ENCODE results near the gene ATF6B.
A peak's percentile ranks its signal among the peaks of the same experiment; 100 is the strongest.
"Not testable (repeated sequence)": the region's sequence is repeated elsewhere in the genome, so short reads cannot be mapped to it uniquely, and the experiment has no call there.

The ATF6B gene

DNA sequence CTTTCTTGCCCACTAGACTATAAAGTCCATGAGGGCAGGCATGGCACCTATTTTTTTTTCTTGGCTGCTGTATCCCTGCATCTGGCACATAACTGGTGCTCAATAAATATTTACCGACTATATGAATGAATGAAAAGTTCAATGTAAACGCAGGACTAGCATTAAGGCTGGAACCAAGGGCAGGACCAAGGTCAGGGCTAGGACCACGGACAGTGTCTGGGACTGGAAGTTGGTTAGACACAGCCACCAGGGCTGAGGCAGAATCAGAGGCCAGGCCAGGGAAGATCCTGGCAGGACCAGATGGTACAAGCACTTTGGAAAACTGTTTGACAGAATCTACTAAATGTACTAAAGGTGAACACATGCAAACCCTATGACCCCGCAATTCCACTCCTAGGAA is 22.6 kb downstream of the ATF6B start:
- no peak for TF ChIP-seq JUND (IDR thresholded peaks at IDR 0.05; ENCODE audit: low read depth)
- in situ Hi-C loops (cut with HindIII; ENCODE audit: low pct_unique_long_range_greater_than_20kb, low sequenced_read_pairs), result no loop called here
- DNase-seq (ENCODE audit: low read depth in 1 of 2, low spot score in 1 of 2), result peak in 1 of 2 experiments; percentile 67

DNA sequence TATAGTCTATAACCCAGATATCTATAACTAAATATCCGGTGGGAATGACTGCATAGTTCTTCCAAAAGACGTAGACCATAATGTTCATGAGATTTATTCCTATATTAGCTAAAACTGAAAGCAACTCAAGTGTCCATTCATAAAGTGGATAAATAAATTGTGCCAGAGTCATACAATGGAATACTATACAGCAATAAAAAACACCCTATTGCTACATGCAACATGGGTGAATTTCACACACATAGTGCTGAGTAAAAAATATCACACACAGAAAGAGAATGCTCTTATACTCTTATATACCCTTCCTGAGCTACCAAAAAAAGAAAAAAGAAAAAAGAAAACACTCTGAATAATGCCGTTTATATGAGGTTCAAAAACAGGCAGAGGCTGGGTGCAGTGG is 25.8 kb downstream of the ATF6B start:
- in situ Hi-C loops (cut with HindIII; ENCODE audit: low pct_unique_long_range_greater_than_20kb, low sequenced_read_pairs), result no loop called here
- TF ChIP-seq JUND (IDR thresholded peaks at IDR 0.05; ENCODE audit: low read depth), result no peak
- no peak for DNase-seq (ENCODE audit: low read depth in 1 of 2, low spot score in 1 of 2)

DNA sequence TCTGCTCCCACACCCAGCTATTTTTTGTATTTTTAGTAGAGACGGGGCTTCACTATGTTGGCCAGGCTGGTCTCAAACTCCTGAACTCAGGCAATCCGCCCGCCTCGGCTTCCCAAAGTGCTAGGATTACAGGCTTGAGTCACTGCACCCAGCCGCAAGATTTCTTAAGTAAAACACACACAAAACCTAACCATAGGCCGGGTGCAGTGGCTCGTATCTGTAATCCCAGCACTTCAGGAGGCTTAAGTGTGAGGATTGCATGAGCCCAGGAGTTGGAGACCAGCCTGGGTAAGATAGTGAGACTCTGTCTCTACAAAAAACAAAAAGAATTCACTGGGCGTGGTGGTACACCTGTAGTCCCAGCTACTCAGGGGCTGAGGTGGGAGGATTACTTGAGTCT is 27.8 kb downstream of the ATF6B start:
- in situ Hi-C loops (cut with HindIII; ENCODE audit: low pct_unique_long_range_greater_than_20kb, low sequenced_read_pairs); DNase-seq (ENCODE audit: low read depth in 1 of 2, low spot score in 1 of 2): not testable (repeated sequence)

DNA sequence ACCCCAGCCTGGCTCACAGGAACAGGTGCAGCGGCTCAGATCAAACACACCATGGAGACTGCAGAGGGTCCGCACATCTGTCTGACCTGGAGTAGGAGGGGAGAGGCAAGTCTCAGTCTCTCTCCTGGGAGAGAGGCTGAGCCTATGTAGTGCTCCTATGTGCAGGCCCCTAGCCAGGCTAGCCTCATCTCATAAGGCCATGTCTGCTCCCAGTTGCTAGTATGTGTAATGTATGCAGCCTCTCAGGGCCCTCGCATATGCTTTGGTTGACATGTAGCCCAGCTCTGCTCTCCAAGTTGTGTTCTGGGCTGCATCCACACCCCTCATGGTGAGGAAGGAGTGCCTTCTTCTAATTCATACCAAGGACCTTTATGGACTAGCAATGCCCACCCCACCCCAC is 30.7 kb downstream of the ATF6B start:
- no peak for TF ChIP-seq JUND (IDR thresholded peaks at IDR 0.05; ENCODE audit: low read depth)
- in situ Hi-C loops (cut with HindIII; ENCODE audit: low pct_unique_long_range_greater_than_20kb, low sequenced_read_pairs), result no loop called here
- DNase-seq (ENCODE audit: low read depth in 1 of 2, low spot score in 1 of 2), result no peak

DNA sequence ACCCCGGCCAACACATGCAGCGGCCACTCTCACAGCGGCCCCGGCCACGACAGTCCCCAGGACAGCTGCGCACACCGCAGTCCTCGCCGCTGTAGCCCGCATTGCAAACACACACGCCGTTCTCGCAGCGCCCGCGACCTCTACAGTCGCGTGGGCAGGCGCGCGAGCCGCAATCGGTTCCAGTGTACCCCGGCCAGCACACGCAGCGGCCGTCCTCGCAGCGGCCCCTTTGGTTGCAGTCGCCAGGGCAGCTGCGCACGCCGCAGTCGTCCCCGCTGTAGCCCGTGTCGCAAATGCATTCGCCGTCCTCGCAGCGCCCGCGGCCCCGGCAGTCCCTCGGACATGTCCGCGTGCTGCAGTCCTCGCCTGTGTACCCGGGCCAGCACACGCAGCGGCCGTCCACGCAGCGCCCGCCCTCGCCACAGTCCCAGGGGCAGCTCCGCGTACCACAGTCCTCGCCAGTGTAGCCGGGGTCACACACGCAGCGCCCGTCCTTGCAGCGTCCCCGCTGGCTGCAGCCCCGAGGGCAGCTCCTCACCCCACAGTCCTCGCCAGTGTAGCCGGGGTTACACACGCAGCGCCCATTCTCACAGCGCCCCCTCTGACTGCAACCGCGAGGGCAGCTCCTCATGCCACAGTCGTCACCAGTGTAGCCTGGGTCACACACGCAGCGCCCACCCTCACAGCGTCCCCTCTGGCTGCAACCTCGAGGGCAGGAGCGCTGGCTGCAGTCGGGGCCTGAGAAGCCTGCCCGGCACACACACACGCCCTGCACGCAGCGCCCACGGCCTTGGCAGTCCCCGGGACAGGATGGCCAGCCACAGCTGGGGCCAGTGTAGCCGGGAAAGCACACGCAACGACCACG is 31.4 kb downstream of the ATF6B start:
- no peak for TF ChIP-seq JUND (IDR thresholded peaks at IDR 0.05; ENCODE audit: low read depth)
- no peak for DNase-seq (ENCODE audit: low read depth in 1 of 2, low spot score in 1 of 2)
- in situ Hi-C loops (cut with HindIII; ENCODE audit: low pct_unique_long_range_greater_than_20kb, low sequenced_read_pairs), result no loop called here

DNA sequence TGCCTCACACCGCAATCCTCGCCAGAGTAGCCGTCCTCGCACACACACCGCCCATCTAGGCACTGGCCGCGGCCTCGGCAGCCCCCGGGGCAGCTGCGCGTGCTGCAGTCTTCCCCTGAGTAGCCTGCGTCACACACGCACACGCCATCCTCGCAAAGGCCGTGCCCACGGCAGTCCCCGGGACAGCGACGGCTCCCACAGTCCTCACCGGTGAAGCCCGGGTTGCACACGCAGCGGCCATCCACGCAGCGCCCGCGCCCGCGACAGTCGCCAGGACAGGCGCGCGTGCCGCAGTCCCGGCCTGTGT is 32.0 kb downstream of the ATF6B start:
- no peak for TF ChIP-seq JUND (IDR thresholded peaks at IDR 0.05; ENCODE audit: low read depth)
- in situ Hi-C loops (cut with HindIII; ENCODE audit: low pct_unique_long_range_greater_than_20kb, low sequenced_read_pairs), result no loop called here
- DNase-seq (ENCODE audit: low read depth in 1 of 2, low spot score in 1 of 2), result no peak

DNA sequence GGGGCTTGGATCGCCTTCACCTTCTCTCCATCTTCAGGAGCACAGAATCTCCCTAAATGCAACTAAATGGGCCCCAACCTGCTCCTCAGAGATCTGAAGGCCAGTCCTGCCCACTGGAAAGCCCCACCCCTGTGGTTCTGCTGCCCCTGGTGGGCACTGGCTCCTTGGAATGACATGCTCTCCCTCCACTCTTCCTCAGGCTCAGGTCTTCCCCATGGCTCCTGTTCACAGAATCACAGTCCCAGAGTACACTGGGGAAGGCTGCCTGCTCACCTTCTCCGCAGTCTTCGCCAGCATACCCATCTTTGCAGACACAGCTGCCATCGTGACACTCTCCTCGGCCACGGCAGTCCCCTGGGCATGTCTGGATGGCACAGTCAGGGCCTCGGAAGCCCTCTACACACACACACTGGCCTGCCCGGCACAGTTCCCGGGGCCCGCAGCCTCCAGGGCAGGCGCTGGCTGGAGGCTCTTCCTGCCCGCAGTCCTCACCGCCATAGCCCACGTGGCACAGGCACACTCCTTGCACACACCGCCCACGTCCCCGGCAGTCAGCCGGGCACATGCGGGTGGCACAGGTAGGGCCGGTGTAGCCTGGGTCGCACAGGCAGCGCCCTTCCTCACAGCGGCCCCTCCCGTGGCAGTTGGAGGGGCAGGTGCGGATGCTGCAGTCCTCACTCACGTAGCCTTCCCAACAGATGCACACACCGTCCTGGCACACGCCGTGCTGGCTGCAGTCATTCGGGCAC is 32.5 kb downstream of the ATF6B start:
- DNase-seq (ENCODE audit: low read depth in 1 of 2, low spot score in 1 of 2), result no peak
- in situ Hi-C loops (cut with HindIII; ENCODE audit: low pct_unique_long_range_greater_than_20kb, low sequenced_read_pairs), result no loop called here
- no peak for TF ChIP-seq JUND (IDR thresholded peaks at IDR 0.05; ENCODE audit: low read depth)

DNA sequence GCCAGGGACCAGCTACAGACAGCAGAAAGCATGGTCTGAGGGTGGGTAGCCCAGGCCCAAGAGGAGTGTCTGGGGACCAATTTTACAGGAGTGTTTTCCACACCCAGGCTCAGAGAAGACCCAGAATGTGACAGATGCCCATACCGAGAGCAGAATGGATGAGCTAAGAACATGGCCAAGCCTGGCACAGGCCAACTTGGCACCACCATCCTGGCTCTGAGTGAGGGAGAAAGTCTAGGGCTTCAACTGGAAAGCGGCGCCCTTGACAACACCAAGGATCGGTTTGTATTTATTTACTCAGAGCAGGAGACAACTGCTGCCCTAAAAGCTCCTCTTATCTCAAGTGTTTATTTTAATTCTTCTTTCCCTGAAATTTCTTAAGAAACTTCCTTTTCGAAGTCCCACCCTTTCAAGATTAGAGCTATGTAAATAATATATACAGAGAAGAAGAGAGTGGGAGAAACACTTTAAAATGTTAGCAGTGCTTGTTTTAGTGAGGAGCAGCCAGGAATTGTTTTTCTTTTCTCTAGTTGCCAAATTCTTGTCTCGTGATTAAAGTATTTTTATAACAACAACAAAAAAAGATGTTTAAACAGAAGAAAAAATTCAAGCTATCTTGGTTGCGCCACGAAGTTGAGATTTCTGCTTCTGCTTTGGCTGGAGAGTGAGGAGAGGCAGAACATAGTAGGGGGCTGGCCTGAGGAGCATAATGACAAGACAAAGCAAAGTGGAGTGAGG is 35.1 kb downstream of the ATF6B start:
- no peak for TF ChIP-seq JUND (IDR thresholded peaks at IDR 0.05; ENCODE audit: low read depth)
- in situ Hi-C loops (cut with HindIII; ENCODE audit: low pct_unique_long_range_greater_than_20kb, low sequenced_read_pairs), result no loop called here
- no peak for DNase-seq (ENCODE audit: low read depth in 1 of 2, low spot score in 1 of 2)

DNA sequence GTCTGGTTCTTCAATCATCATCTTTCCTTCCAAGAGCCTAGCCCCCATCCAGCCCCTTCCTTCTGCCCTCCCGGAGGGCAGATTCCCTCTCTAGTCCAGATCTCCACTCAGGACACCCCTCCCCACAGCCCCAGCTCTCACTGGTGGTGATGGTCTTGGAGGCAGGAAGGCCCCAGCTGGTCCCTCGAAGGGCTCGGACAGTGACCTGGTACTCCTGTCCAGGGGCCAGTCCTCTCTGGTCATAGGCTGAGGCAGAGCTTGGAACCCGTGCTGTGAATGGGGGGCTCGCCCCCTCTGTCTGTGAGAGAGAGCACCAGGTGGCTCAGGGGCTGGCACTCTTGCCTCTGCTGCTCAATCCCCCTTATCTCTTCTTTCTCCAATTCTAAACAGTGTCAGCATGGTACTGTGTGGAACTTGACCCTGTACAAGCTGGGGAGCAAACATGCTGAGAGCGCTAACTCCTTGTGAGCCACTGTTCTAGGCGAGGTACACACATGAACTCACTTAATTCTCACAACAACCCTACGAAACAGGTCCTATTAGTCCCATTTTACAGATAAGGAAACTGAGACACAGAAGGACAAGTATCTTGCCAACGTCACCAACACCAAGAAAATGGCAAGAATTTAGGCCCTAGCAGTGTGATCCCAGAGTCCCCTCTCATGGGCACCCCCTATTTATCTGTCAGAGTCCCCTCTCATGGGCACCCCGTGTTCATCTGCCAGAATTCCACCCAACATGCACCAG is 38.8 kb downstream of the ATF6B start:
- no peak for DNase-seq (ENCODE audit: low read depth in 1 of 2, low spot score in 1 of 2)
- TF ChIP-seq JUND (IDR thresholded peaks at IDR 0.05; ENCODE audit: low read depth), result no peak
- in situ Hi-C loops (cut with HindIII; ENCODE audit: low pct_unique_long_range_greater_than_20kb, low sequenced_read_pairs), result no loop called here

DNA sequence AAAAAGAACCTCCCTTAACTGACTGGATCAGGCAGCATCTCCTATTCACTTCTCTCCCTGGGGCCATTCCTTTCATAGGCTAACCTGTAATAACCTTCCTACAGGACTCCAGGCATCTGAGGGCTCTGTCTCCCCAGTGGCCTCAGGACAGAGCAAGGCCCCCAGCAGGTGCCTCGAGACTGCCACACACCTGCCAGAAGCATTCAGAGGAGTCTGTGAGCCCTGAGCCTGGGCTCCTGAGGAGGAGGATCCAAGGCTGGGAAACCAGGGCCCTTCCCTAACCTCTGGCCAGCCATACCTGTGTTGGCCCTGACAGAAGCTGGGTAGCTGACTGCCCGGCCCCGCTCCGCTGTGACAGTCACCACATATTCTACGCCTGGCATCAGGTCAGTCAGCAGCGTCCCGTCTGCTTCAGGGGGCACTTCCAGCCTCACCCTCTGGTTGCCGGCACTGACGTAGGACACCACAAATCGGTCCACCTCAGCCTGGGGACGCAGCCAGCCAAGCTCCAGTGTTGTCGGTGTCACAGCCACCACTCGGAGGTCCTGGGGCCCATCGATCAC is 39.5 kb downstream of the ATF6B start:
- TF ChIP-seq JUND (IDR thresholded peaks at IDR 0.05; ENCODE audit: low read depth), result no peak
- in situ Hi-C loops (cut with HindIII; ENCODE audit: low pct_unique_long_range_greater_than_20kb, low sequenced_read_pairs), result no loop called here
- no peak for DNase-seq (ENCODE audit: low read depth in 1 of 2, low spot score in 1 of 2)

DNA sequence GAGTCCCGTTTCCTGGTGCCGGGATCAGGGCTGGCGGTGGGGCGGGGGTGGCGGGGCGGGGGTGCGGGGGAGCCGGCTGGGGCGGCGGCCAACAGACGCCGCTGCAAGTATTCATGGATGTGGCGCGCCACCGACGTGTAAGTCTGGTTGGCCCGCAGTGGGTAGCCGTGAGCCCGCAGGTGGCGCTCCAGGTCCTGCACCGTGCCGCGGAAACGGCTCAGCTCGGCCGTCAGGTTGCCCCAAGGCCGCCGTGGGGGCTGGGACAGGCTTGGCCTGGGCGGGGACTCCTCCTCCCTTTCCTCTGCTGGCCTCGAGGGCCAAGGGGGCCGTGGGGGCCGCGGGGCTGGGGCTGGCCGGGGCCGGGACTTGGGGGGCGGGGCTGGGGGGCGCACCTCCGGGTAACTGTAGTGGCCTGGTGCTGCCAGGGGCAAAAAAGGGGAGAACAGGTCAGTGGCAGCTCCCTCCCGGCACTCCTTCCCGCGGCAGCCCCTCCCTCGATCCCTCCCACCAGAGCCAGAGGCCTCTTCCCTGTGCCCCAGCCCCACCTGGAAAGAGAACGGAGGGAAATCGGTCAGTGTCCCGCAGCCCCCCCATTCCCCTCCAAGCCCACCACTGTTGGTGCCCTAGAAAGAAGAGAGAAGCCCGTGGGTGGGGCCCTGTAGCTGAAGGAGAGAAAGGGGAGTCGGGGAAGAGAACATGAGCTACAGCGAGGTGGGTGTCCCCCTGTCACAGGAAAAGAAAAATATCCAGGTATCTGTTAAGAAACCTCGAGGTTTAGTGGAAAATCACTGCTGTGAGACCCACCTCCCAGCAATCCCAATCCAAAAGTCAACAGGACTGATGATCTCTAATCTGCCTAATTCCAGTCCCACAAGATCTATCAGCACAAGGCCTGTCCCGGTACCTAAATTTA is 40.2 kb downstream of the ATF6B start:
- in situ Hi-C loops (cut with HindIII; ENCODE audit: low pct_unique_long_range_greater_than_20kb, low sequenced_read_pairs), result no loop called here
- DNase-seq (ENCODE audit: low read depth in 1 of 2, low spot score in 1 of 2), result peak; percentile 77 to 86
- no peak for TF ChIP-seq JUND (IDR thresholded peaks at IDR 0.05; ENCODE audit: low read depth)

Data from T47D (cell line).